OCI-M2 (cell line): ENCODE data around the gene AVPR1A.

Source experiments
- DNase-seq: peaks from one replicate; lab custom pipeline; 2025; ENCODE audit not compliant: unreplicated experiment; lab: John Stamatoyannopoulos, UW

The AVPR1A gene

GRCh38 chr12:63095369-63095980 is 55.5 kb downstream of the AVPR1A start:
- DNase-seq, result no peak

GRCh38 chr12:63093711-63094110 is 57.3 kb downstream of the AVPR1A start:
- no peak for DNase-seq

GRCh38 chr12:63093084-63093483 is 57.9 kb downstream of the AVPR1A start:
- DNase-seq, result no peak
